ENCODE data around the gene PRDM16.

Gene PRDM16

GRCh38 chr1:3462356-3463012, 393.5 kb downstream of the PRDM16 start:
- DNase-seq, result no peak

GRCh38 chr1:3463013-3463385, 394.0 kb downstream of the PRDM16 start:
- DNase-seq, result no peak

GRCh38 chr1:3463408-3463863, 394.4 kb downstream of the PRDM16 start:
- DNase-seq, result no peak

- DNase-seq, result no peak
These were observed 395.1 kb downstream of the PRDM16 start for GRCh38 chr1:3463891-3464648.

- DNase-seq, result no peak
These were observed 395.6 kb downstream of the PRDM16 start for GRCh38 chr1:3464649-3465025.

- no peak for DNase-seq
These were observed 396.3 kb downstream of the PRDM16 start for GRCh38 chr1:3465091-3465934.

DNA sequence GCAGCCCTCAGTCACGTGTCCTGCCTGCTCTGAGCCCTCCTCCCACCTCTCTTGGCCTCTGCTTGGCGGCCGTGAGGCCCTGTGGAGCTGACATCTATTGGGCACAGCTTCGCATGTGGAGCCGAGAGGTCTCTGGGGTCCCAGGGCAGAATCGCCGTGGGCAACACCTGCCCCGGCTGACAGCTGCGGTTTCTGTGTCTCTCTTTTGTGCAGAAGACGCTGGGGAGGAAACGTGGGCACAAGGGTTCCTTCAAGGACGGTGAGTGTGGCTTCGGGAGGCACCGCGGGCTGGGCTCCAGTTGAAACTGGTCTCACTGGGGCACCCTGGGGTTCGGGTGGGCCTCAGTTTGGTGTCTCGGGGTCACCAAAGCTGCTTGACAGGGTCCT, 396.9 kb downstream of the PRDM16 start:
- no peak for DNase-seq

DNA sequence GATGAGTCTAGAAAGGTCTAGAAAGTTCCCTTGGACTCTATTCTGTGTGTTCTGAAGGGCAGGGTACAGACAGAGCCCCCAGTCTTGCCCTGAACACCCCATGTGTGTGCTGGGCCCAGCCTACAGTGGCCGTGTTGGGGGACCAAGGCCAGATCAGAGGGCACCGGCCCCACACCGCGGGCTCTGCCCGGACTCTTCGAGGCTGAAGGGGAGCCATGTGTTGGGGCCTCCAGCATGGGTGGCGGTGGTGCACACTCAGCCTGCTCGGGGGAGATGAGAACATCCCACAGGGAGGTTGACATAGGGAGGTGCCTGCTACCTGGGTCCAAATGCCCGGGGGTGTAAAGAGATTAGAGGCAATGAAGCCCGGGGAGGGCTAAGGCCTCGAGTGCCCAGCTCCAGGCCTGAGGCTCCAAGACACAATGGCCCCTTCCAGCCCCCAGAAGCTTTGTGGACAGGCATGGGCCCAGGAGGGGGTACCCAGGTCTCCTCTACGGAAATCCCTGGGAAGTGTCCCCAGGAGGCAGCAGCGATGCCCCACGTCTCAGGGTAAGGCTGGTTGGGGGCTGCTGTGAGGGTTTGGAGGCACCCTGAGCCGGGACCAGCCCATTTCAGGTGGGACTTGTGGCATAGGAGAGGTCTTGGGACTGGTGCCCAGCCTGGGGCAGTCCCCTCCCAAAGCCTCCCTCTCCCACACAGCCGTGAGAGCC, 397.5 kb downstream of the PRDM16 start:
- no peak for DNase-seq

- DNase-seq, result no peak
These were observed 398.4 kb downstream of the PRDM16 start for GRCh38 chr1:3467096-3468036.

GRCh38 chr1:3468236-3469103, 399.5 kb downstream of the PRDM16 start:
- no peak for DNase-seq

GRCh38 chr1:3469104-3469848, 400.3 kb downstream of the PRDM16 start:
- DNase-seq, result no peak

GRCh38 chr1:3469849-3470649, 401.0 kb downstream of the PRDM16 start:
- no peak for DNase-seq

DNA sequence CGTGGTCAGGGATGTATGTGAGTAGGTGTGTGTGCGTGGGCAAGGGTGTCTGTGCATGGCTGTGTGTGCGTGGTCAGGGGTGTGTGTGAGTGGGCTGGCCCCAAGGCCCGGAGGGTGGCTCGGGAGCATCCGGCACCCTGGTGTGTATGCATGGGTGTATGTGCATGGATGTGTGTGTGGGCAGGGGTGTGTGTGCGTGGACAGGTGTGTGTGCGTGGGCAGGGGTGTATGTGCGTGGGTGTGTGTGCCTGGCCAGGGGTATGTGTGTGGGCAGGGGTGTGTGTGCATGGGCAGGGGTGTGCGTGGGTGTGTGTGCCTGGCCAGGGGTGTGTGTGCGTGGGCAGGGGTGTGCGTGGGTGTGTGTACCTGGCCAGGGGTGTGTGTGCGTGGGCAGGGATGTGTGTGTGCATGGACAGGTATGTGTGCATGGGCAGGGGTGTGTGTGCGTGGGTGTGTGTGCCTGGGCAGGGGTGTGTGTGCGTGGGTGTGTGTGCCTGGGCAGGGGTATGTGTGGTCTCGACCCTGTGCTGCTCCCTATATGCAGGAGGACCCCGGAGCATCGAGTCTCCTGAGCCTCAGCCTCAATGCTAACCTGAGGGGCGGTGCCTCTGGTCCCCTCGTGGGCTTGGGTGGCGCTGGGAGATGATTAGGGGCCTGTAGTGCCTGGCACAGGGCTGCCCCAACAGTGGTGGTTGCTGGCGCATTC, 401.8 kb downstream of the PRDM16 start:
- DNase-seq, result no peak

DNA sequence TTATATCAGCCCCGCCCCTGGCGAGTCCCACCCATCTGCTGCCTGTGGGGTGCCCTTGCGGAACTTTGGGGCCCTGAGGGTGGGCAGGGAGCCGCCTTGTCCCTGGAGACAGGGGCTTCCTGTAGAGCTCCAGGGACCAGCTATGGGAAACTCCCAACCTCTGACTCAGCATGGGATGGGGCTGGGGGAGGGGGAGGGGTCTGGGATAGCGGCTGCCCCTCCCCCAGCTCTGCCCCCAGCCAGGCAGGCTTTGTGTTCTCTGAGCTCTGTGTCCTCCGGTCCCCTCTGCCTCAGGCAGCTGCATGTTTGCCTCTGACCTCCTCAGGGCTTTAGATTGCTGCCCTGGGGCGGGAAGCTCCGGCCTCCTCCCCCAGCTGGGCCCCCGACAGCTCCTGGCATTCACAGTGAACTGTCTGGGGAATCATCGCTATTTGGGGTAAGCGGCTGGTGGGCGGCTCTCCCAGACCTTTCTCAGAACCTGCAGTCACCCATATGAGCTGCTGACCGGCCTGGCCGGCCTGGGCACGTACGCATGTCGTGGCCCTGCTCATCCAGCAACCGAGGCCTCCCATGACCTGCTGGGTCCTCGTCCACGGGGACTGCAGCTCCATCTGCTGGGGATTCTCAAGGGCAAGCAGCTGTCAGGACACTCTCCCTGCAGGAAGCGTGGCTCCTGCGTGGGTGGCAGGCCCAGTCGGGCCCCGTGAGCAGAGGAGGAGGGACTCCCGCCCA, 402.5 kb downstream of the PRDM16 start:
- no peak for DNase-seq

DNA sequence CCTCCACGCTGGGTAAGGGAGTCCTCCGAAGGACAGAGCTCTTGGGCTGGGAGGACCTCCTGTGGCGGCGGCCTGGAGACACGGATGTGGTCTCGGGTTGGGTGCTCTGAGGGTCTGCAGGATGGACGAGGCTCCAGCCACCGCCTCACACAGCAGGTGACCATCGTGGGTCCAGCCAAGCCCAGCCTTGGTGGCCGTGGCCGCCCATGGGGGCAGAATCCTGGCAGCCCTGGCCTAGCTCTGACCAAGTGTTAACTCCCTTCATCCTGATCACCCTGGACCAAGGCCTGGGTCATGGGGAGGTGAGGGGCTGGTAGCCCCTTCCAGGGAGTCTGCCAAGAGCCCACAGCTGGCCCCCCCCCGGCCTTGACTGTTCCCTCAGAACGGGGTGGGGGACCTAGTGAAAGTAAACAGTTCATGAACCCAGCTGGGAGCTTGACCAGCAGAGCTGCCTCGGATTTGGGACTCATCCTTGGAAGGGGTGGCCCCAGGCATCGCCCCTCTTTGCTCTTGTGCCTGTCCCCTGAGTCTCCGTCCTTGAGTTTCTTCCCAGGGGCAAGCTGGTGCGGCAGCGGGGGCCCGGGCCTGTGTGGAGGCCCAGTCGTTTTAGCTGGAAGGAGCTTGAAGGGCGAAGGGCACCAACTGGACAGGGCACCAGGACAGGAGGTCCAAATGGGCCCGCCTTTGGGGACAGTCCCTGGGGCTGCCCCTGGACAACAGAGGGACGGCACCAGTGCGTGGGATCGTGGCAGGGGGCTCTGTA, 403.3 kb downstream of the PRDM16 start:
- DNase-seq, result no peak

DNA sequence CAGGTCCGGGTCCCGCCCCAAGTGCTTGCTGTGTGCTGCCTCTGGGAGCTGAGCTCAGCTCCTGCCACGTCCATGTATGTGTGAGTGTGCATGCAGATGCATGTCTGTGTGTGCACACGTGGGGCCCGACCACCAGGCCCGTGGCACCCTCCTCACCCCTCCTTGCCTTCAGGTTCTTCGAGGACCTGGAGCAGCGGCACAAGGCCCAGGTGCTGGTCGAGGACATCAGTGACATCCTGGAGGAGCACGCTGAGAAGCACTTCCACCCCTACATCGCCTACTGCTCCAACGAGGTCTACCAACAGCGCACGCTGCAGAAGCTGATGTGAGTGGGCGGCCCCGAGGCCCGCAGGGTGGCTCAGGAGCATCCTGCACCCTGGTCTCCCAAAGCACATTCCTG, 403.9 kb downstream of the PRDM16 start:
- DNase-seq, result no peak

- no peak for DNase-seq
These were observed 404.4 kb downstream of the PRDM16 start for GRCh38 chr1:3473381-3473844.
